T-cell (primary cell): ENCODE results near the gene TSPOAP1. TPM values are rescaled to one million over a fixed set of nuclear protein-coding genes. Genes with fewer than 3 reads are reported as not detected.

ENCODE experiments used
- ATAC-seq, 4 experiments: fragments of 200-7000 bp in 3 of 4; fragments of 150-1000 bp in 1 of 4; cut with Tn5 transposase; replicated peaks in 1 of 4; 1 replicate in 3 of 4; 2 replicates in 1 of 4; pipeline ENCODE4 v1.10.0; 2021; ENCODE audit warnings: moderate library complexity in 3 of 4, mild to moderate bottlenecking in 2 of 4, moderate number of reproducible peaks in 1 of 4
- CTCF ChIA-PET, 2 donors: fragments of 300-600 bp; sonication (Branson Sonifier 250); formaldehyde crosslinking; loops; one replicate each; lab custom pipeline; 2022; ENCODE audit warnings: antibody characterized with exemption in 2 of 2; lab: Charles Lee
- POLR2A ChIA-PET, 2 donors: fragments of 300-600 bp; sonication (Branson Sonifier 250); formaldehyde crosslinking; loops; one replicate each; lab custom pipeline; 2022; ENCODE audit warnings: antibody characterized with exemption in 2 of 2; lab: Charles Lee
- DNase-seq, 35 experiments: peaks; one replicate each; pipeline versions ENCODE4 v3.0.0 to v3.0.0-alpha.2; 2013 to 2023
- H3K27ac ChIP-seq: one replicate; pipeline ENCODE4 v1.5.1; 2013; ENCODE audit warnings: low read length
- H3K27me3 ChIP-seq, 2 experiments: replicated peaks in 1 of 2; 1 replicate in 1 of 2; 2 replicates in 1 of 2; pipeline versions ENCODE4 v1.6.1 to v1.7.0; 2013; ENCODE audit warnings: low read length in 1 of 2, mixed read lengths in 1 of 2; ENCODE audit not compliant: control insufficient read depth in 2 of 2, insufficient read depth in 2 of 2; ENCODE audit errors: extremely low read depth in 1 of 2
- H3K36me3 ChIP-seq, 2 donors: 1 replicate in 1 of 2; 2 replicates in 1 of 2; pipeline versions ENCODE4 v1.6.1 to v1.7.0; 2013; ENCODE audit warnings: low read length in 1 of 2; ENCODE audit not compliant: control insufficient read depth in 2 of 2, insufficient read depth in 1 of 2; ENCODE audit errors: extremely low read depth in 1 of 2
- H3K4me1 ChIP-seq, 2 experiments: 1 replicate in 1 of 2; 2 replicates in 1 of 2; pipeline versions ENCODE4 v1.6.1 to v1.7.0; 2013; ENCODE audit warnings: low read length in 2 of 2, mixed read lengths in 1 of 2; ENCODE audit not compliant: insufficient read depth in 2 of 2, control insufficient read depth in 1 of 2; ENCODE audit errors: extremely low read depth in 1 of 2
- H3K4me3 ChIP-seq, 2 donors: 1 replicate in 1 of 2; 2 replicates in 1 of 2; pipeline versions ENCODE4 v1.5.1 to v1.7.0; 2013; ENCODE audit warnings: mild to moderate bottlenecking in 2 of 2, low read length in 1 of 2, moderate library complexity in 1 of 2; ENCODE audit not compliant: control insufficient read depth in 1 of 2; ENCODE audit errors: extremely low read depth in 1 of 2
- H3K9me3 ChIP-seq: 2 replicates; pipeline ENCODE4 v1.7.0; 2013
- H3K27ac Mint-ChIP-seq, 2 donors: one replicate each; pipeline ENCODE4 v1.8.0; 2020 to 2021; ENCODE audit warnings: mild to moderate bottlenecking in 2 of 2, mixed read lengths in 2 of 2
- H3K27me3 Mint-ChIP-seq, 2 donors: one replicate each; pipeline ENCODE4 v1.8.0; 2021 to 2022; ENCODE audit warnings: mixed read lengths in 2 of 2
- H3K36me3 Mint-ChIP-seq: one replicate; pipeline ENCODE4 v1.8.0; 2021; ENCODE audit warnings: mixed read lengths
- H3K4me1 Mint-ChIP-seq, 3 donors: one replicate each; pipeline ENCODE4 v1.8.0; 2020 to 2022; ENCODE audit warnings: mixed read lengths in 3 of 3, mild to moderate bottlenecking in 1 of 3
- H3K4me3 Mint-ChIP-seq, 3 donors: one replicate each; pipeline ENCODE4 v1.8.0; 2020 to 2022; ENCODE audit warnings: mild to moderate bottlenecking in 3 of 3, mixed read lengths in 3 of 3, moderate library complexity in 3 of 3
- H3K9me3 Mint-ChIP-seq, 3 donors: one replicate each; pipeline ENCODE4 v1.8.0; 2020 to 2022; ENCODE audit warnings: mixed read lengths in 3 of 3
- WGBS: methylation state at CpG from one replicate; pipeline ENCODE4 v1.1.5; 2013; ENCODE audit warnings: missing lambda C conversion rate; ENCODE audit not compliant: insufficient coverage; 5-methylcytosine and 5-hydroxymethylcytosine counted together
- total RNA-seq, 35 experiments: library from RNA in 6 of 35; stranded (reverse) in 6 of 35; fragments of 120-200 nt in 1 of 35; gene quantifications; one replicate each; pipeline versions ENCODE4 v1.2.1 to v1.2.4 and lab custom pipeline; 2013 to 2026

TSPOAP1 gene
- total RNA-seq, 5 donors from 2014 or later (not counting 1 experiment from before 2014, with no cell fraction given) = 15.6 to 62.7 (median 19.9) TPM

GRCh38 chr17:58364270-58364942 is 35.8 kb upstream of the TSPOAP1 start:
- Mint-ChIP-seq H3K36me3 (peaks cover 4% of the 10 kb centered on the region), H3K27ac (no peak overlapping the region), H3K4me1 (peaks cover 7 to 16% (median 11%) of the 10 kb centered on the region in 3 donors), H3K9me3 (no peaks in the 10 kb centered on the region), H3K27me3 (no peaks in the 10 kb centered on the region), H3K4me3 (no peak overlapping the region)
- ATAC-seq (no peak), DNase-seq (no peak)
- 93% methylated on average over 4 of the region's 7 CpGs for WGBS
- H3K27ac ChIP-seq = no peak overlapping the region
- peaks cover 3 to 15% of the 10 kb centered on the region in 2 experiments for H3K4me1 ChIP-seq
- H3K36me3 ChIP-seq = peaks cover 2% of the 10 kb centered on the region in 2 donors
- H3K9me3 ChIP-seq = no peaks in the 10 kb centered on the region
- POLR2A ChIA-PET = no interaction called here
- H3K27me3 ChIP-seq = no peaks in the 10 kb centered on the region
- CTCF ChIA-PET = no interaction called here
- H3K4me3 ChIP-seq = no peak overlapping the region

- 100% methylated on average over 4 of the region's 8 CpGs for WGBS
- H3K27ac Mint-ChIP-seq = no peak overlapping the region
- no peaks in the 10 kb centered on the region for H3K9me3 Mint-ChIP-seq
- CTCF ChIA-PET = interaction anchor here in 1 of 2 donors (1.0 kb wide), 1 partner anchor 46 kb away, joined by 3 read pairs; no protein-coding TSS in a partner anchor
- Histone ChIP-seq H3K36me3 (peaks cover 2% of the 10 kb centered on the region in 2 donors), H3K9me3 (no peaks in the 10 kb centered on the region), H3K4me3 (no peak overlapping the region), H3K4me1 (peaks cover 3 to 7% of the 10 kb centered on the region in 2 experiments), H3K27me3 (no peaks in the 10 kb centered on the region), H3K27ac (no peak overlapping the region)
- H3K4me1 Mint-ChIP-seq = peaks cover 7 to 13% (median 8%) of the 10 kb centered on the region in 3 donors
- no peak for DNase-seq
- POLR2A ChIA-PET = no interaction called here
- H3K36me3 Mint-ChIP-seq = peaks cover 4% of the 10 kb centered on the region
- ATAC-seq = no peak
- H3K27me3 Mint-ChIP-seq = no peaks in the 10 kb centered on the region
- no peak overlapping the region for H3K4me3 Mint-ChIP-seq
Observed at GRCh38 chr17:58363457-58364185, 35.0 kb upstream of the TSPOAP1 start.

- CTCF ChIA-PET = interaction anchor here (0.7 to 1.3 kb wide), 4 partner anchors 45 to 709 kb away, joined by 3 to 5 read pairs (median 3); no protein-coding TSS in a partner anchor
- Histone ChIP-seq H3K4me1 (peaks cover 3 to 4% of the 10 kb centered on the region in 2 experiments), H3K9me3 (no peaks in the 10 kb centered on the region), H3K4me3 (no peak overlapping the region), H3K36me3 (peaks cover 0 to 4% of the 10 kb centered on the region in 2 donors), H3K27me3 (no peaks in the 10 kb centered on the region), H3K27ac (no peak overlapping the region)
- peaks cover 7 to 13% (median 8%) of the 10 kb centered on the region in 3 donors for H3K4me1 Mint-ChIP-seq
- POLR2A ChIA-PET = no interaction called here
- no peak for ATAC-seq
- H3K27ac Mint-ChIP-seq = no peak overlapping the region
- no peaks in the 10 kb centered on the region for H3K27me3 Mint-ChIP-seq
- peaks cover 4% of the 10 kb centered on the region for H3K36me3 Mint-ChIP-seq
- 100% methylated on average over 9 of the region's 16 CpGs for WGBS
- H3K9me3 Mint-ChIP-seq = no peaks in the 10 kb centered on the region
- DNase-seq = no peak
- H3K4me3 Mint-ChIP-seq = no peak overlapping the region
Observed at GRCh38 chr17:58362368-58363014, 33.9 kb upstream of the TSPOAP1 start.

- H3K27me3 ChIP-seq = no peaks in the 10 kb centered on the region
- Mint-ChIP-seq H3K4me1 (peaks cover 2 to 12% (median 3%) of the 10 kb centered on the region in 3 donors), H3K4me3 (no peak overlapping the region), H3K27ac (no peak overlapping the region), H3K36me3 (peaks cover 4% of the 10 kb centered on the region), H3K27me3 (no peaks in the 10 kb centered on the region), H3K9me3 (no peaks in the 10 kb centered on the region)
- H3K4me3 ChIP-seq = no peak overlapping the region
- H3K36me3 ChIP-seq = peaks cover 0 to 16% of the 10 kb centered on the region in 2 donors
- ChIA-PET POLR2A (no interaction called here), CTCF (no interaction called here)
- H3K9me3 ChIP-seq = no peaks in the 10 kb centered on the region
- no peak overlapping the region for H3K27ac ChIP-seq
- no peaks in the 10 kb centered on the region for H3K4me1 ChIP-seq
- ATAC-seq = no peak
- DNase-seq = no peak
- 81% methylated on average over 3 of the region's 5 CpGs for WGBS
Observed at GRCh38 chr17:58360296-58361063, 31.9 kb upstream of the TSPOAP1 start.

- H3K27me3 ChIP-seq = no peaks in the 10 kb centered on the region
- ChIA-PET CTCF (interaction anchor here in 1 of 2 donors (0.5 kb wide), 2 partner anchors 11 to 15 kb away, joined by 3 to 4 read pairs; no protein-coding TSS in a partner anchor), POLR2A (interaction anchor here in 1 of 2 donors (0.5 kb wide), 1 partner anchor 43 kb away, joined by 7 read pairs; no protein-coding TSS in a partner anchor)
- H3K4me3 ChIP-seq = no peak overlapping the region
- Mint-ChIP-seq H3K4me3 (no peak overlapping the region), H3K4me1 (peaks cover 7 to 19% (median 8%) of the 10 kb centered on the region in 3 donors), H3K27me3 (no peaks in the 10 kb centered on the region), H3K36me3 (peaks cover 4% of the 10 kb centered on the region), H3K27ac (no peak overlapping the region), H3K9me3 (no peaks in the 10 kb centered on the region)
- H3K36me3 ChIP-seq = peaks cover 0 to 27% of the 10 kb centered on the region in 2 donors
- H3K9me3 ChIP-seq = no peaks in the 10 kb centered on the region
- DNase-seq = no peak
- H3K4me1 ChIP-seq = peaks cover 0 to 6% of the 10 kb centered on the region in 2 experiments
- no peak for ATAC-seq
- 94% methylated on average over 12 of the region's 16 CpGs for WGBS
- H3K27ac ChIP-seq = no peak overlapping the region
Observed at GRCh38 chr17:58358408-58359172, 30.0 kb upstream of the TSPOAP1 start.
